Stimulated activated CD4-positive, alpha-beta T cell treated with anti-CD3 and anti-CD28 coated beads, TNF-alpha, amount 100 ng/mL, for 24 hours (primary cell): ENCODE results near the gene SVEP1.
"Not testable (repeated sequence)": the region's sequence is repeated elsewhere in the genome, so short reads cannot be mapped to it uniquely, and the experiment has no call there.

Experiments
- DNase-seq, 3 experiments: peaks; one replicate each; pipeline ENCODE4 v3.0.0-alpha.2; 2020; ENCODE audit warnings: low read depth in 3 of 3

SVEP1 gene

DNA sequence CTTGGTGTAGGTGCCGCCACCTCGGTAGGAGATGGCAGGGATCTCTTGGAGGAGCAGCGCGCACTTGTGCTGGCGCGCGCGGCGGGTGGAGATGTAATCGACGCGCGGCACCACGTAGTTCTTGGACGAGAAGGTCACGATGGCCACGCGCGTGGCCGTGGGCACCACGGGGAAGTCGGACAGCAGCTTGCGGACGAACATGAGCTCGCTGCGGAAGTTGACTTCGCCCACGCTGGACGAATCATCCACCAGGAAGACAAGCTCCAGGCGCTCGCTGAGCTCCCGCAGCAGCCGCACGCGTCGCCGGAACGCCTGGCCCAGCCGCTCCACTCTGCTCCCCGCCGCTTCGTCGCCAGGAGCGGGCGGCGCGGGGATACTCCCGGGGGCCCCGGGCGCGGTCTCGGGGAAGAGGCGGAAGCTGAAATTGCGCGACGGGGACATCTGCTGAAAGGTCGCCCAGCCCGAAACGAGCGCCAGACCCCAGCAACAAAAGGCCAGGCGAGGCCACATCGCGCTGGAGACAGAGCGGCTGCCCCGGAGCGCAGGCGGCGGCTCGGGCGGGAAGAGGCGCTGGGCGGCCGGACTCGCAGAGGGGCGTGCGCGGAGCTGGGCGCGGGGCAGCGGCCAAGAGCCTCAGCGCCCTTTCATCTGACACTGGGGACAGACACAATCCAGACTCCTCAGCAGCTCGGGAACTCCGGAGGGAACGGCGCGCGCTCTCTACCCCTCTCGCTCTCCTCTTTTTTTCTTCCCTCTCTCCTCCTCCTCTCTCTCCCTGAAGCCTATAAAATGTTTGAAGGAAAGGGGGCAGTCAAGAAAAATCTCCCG is at the start of gene SVEP1:
SVEP1 (minus strand) TSS at position 708 of the 828 bp plus-strand sequence; CDS start at position 510, 198 bp downstream.
- DNase-seq: no peak

- DNase-seq: peak in 1 of 3 experiments; percentile 9
Observed at GRCh38 chr9:110626101-110626829, 46.7 kb upstream of the SVEP1 start.

DNA sequence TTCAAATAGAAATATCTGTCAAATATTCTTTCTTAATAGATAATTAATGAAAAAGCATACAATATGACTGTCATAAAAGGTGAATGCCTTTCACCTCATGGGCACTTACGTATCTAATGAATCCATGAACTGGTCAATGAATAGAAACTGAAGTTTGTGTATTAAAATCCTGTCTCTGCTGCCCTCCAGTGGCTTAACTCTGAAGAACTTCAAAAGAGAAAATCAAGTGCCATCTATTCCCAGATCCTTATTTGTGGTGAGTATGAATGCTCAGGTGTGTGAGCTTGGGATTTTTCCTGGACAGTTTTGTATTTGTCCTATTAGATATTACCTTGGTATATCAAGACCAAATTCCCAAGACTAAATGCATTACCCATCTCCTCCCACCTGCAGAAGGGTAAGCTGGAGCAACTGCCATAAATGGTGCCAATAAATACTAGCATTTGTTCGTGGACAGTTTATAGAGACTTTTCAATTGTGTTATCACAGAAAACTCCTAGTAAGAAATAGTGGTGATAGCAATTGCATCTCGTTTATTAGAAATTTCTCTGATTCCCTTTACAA is 44.0 kb upstream of the SVEP1 start:
- peak in 1 of 3 experiments; percentile 2 for DNase-seq

DNA sequence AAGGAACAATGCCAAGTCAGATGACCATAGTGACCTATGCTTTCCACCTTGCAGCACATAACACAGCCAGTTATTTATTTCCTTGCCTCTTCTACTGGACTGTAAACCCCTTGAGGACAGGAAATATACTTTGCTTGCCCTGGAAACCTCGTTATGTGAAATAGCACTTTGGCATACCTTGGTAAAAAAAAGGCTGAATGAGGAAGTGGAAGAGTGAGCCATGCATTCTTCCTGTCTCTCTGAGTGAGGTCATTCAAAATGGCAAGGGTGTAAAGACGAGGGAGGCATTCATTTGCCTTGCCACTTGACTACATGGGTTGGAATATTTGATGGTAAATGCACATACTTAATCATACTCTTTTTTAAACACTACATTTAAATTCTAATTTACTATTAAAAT is 42.8 kb upstream of the SVEP1 start:
- no peak for DNase-seq

DNA sequence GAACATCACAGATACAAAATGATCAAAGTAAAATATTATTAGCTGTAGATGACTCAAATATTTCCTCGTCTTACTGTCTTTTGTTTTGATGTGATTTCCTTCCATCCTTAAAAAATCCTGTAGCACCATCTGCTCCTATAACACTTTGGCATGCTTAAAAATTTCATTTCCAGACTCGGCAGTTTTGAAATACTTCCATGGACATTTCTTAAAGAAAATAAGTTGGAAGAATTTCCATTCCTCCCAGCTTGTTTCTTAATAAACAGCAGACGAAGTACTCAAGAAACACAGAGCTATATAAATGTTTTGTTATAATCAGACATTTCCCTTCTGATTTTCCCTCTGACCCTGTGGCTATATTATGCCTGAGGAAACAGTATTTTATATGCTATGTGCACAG is 41.2 kb upstream of the SVEP1 start:
- no peak for DNase-seq

- DNase-seq: no peak
Observed at GRCh38 chr9:110619831-110620230, 40.3 kb upstream of the SVEP1 start.

- no peak for DNase-seq
Observed at GRCh38 chr9:110615498-110615897, 36.0 kb upstream of the SVEP1 start.

- not testable (repeated sequence) for DNase-seq
Observed at GRCh38 chr9:110614576-110614975, 35.0 kb upstream of the SVEP1 start.

GRCh38 chr9:110606179-110606790 is 26.7 kb upstream of the SVEP1 start:
- no peak for DNase-seq

DNA sequence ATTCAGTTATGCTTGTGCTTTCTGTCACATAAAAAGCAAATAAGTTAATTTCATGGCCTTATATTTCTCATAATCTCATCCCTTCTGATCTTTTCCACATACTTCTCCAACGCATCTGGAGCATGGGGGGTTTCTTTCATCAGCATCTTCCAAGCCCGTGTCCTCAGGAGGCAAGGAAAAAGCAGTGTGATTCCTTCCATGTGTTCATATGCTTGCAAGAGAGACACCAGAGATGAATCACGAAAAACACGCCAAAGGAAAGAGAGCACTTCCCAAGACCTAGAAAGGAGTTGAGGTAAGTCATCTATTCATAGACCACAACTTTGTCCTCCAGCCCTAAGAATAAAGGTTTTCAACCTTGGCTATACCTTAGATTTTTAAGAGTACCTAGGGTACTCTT is 26.0 kb upstream of the SVEP1 start:
- no peak for DNase-seq

GRCh38 chr9:110604171-110604601 is 24.6 kb upstream of the SVEP1 start:
- no peak for DNase-seq

GRCh38 chr9:110602281-110602680 is 22.7 kb upstream of the SVEP1 start:
- DNase-seq: no peak

DNA sequence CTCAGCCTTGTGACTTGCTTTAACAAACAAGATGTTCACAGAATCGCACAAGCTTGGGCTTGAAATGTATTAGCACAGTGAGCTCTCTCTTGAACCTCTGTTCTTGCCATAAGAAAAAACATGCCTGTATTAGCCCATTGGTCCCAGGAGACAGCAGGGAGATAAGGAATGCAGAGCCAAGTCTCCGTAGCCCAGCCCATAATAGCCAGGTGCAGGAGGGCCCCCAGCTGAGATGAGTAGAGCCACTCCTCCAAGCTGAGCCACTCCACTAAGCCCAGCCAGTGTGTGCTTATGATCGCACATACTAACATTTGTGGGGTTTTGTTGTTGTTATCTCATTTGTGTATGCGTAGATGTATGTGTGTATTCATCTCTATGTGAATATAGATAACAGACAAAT is 21.6 kb upstream of the SVEP1 start:
- no peak for DNase-seq

GRCh38 chr9:110599468-110599867 is 19.9 kb upstream of the SVEP1 start:
- no peak for DNase-seq

- DNase-seq: no peak
Observed at GRCh38 chr9:110592044-110592830, 12.7 kb upstream of the SVEP1 start.

DNA sequence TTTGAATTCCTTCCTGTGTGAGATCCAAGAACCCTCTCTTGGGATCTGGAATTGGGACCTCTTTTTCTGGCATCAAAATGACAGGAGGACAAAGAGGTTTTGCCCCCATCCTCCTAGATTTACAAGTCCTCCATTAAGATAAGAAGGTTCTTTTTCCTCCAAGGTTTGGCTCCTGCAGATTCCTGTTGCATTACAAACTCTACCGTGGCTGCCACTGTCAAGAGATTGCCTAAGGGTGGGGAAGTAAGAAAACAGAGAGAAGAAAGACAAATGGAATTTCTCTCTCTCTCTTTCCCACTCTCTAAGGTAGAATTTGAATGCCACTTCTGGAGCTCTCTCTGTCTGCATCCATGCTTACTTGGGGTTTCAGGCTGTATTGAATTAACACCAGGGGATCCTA is 12.0 kb upstream of the SVEP1 start:
- no peak for DNase-seq

GRCh38 chr9:110590816-110591215 is 11.3 kb upstream of the SVEP1 start:
- DNase-seq: no peak

- DNase-seq: no peak
Observed at GRCh38 chr9:110588296-110588695, 8.8 kb upstream of the SVEP1 start.

DNA sequence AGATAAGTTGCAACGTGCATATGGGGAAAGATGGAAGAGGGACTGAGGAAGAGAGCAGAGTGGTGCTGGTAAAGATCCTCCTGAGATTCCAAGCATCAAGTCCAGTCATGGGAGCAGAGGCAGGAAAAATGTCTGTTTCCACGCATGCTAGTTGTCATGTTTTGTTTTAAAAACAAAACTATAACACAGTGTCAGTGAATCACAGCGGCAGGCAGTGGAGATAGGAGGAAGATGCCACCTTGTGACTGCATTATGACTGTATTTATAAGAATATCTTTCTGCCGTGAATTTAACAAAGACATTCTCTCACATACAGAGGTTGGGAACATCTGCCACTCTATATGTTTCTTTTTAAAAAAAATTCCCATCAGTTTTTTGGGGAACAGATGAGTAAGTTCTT is 3.7 kb upstream of the SVEP1 start:
- no peak for DNase-seq

- no peak for DNase-seq
Observed at GRCh38 chr9:110582156-110582555, 2.6 kb upstream of the SVEP1 start.

DNA sequence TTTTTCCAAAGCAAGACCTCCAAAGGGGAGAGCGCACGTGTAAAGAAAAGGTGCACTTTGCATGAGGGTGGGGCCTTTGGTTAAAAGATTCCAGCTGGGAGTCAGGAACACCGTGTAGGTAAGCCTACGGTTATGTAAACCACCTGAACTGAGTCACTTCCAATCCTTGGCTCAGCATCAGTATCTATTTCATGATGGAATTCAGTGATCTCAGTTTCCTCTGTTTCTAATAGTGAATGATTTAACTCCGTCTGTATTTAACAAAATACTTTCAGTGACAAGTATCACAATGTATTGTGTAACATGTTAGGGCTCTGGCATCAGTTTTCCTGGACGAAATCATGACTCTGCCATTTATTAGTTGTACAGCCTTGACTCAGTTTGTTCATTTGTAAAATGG is 1.3 kb upstream of the SVEP1 start:
- DNase-seq: no peak

GRCh38 chr9:110579862-110580219 is 300 bp upstream of the SVEP1 start:
- no peak for DNase-seq
